ENCODE data around the gene AZI2. TPM values are rescaled to one million over a fixed set of nuclear protein-coding genes. Genes with fewer than 3 reads are reported as not detected.
A peak's percentile ranks its signal among the peaks of the same experiment; 100 is the strongest.

AZI2 gene
- total RNA-seq, 1 experiment from 2014 or later: 47.3 TPM

DNA sequence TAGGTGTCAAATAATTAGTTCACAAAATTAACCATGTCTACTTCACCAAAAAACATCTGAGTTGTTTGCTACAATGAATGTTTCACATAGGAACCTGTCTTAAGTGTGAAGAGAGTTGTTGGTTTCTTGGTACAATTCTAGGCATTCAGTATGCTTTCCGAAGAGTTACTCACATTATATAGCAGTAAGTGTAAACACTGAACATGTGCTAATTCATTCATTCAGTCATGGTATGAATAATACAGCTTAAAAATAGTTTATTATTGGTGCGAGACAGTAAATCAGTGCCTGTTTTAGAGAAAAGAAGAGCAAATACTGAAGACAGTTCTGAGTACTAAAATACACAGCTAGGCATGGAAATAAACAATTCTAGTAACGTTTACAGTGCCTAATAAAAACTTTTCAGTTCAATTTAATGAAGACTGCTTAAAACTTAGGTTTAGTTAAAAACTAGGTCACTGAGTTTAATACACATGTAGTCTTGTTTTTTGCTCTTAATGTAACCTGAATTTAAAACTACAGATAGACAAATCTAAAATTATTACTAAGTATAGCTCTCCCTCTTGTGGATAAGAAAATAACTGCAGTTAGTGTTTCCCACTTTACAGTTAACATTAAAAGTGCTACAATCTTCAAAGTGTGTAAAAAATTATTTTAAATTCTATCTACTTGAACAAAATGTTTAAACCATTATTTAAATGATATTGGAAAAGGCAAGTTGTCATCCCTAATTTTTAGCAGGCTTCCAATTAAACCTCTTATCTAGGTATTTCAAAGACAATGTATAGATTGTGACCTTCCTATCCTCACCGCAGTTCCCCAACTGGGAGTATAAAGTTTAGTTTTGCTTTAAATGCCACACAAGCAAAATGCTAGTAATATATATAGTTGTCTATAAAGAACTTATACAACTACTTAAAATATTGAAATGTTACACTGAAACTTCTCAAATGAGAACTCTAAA is 20.2 kb downstream of the AZI2 start:
- Mint-ChIP-seq H3K4me3 (ENCODE audit: low read depth, unreplicated experiment) (no peak overlapping the region), H3K27ac (ENCODE audit: unreplicated experiment) (no peak overlapping the region), H3K27me3 (ENCODE audit: unreplicated experiment) (no peaks in the 10 kb centered on the region), H3K9me3 (ENCODE audit: low read depth, unreplicated experiment) (no peaks in the 10 kb centered on the region), H3K4me1 (ENCODE audit: low read depth, unreplicated experiment) (no peaks in the 10 kb centered on the region), H3K36me3 (ENCODE audit: insufficient read depth, unreplicated experiment) (peaks cover 9% of the 10 kb centered on the region)
- no peak for DNase-seq
- intact Hi-C loops (cut with micrococcal nuclease; ENCODE audit: unreplicated experiment): loop anchor here (1.0 kb wide), 1 partner anchor 616 kb away; no protein-coding TSS in a partner anchor
- CTCF ChIA-PET: interaction anchor here (0.5 to 2.1 kb wide), 4 partner anchors 11 to 1041 kb away, joined by 4 to 8 read pairs (median 6); partner anchors contain the start of gene EOMES
- TF ChIP-seq, protein P1, sequence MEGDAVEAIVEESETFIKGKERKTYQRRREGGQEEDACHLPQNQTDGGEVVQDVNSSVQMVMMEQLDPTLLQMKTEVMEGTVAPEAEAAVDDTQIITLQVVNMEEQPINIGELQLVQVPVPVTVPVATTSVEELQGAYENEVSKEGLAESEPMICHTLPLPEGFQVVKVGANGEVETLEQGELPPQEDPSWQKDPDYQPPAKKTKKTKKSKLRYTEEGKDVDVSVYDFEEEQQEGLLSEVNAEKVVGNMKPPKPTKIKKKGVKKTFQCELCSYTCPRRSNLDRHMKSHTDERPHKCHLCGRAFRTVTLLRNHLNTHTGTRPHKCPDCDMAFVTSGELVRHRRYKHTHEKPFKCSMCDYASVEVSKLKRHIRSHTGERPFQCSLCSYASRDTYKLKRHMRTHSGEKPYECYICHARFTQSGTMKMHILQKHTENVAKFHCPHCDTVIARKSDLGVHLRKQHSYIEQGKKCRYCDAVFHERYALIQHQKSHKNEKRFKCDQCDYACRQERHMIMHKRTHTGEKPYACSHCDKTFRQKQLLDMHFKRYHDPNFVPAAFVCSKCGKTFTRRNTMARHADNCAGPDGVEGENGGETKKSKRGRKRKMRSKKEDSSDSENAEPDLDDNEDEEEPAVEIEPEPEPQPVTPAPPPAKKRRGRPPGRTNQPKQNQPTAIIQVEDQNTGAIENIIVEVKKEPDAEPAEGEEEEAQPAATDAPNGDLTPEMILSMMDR (IDR thresholded peaks at IDR 0.05; ENCODE audit: unreplicated experiment): peak; percentile 13
- no TSS peak for BruUV-seq (replicated peaks)

DNA sequence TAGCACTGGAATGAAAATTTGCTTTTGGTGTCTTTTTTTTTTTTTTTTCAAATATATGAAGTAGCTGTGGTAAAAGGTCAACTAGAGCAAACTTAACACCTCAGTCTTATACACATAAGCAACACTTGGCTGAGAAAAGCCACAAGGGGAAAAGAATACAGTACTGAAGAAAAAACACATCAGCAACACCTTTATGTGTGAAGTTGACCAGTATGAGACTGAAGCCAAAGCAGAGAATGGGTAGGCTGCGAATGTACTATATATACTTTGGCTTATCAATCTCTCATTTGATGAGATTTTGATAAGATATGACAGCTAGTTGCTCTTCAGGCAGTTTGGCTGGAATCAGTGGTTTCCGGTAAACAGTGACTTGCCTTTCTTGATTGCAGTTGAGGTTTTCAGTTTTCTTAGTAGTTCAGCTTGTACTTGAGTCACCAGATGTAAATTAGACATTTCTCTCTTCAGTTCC is 22.1 kb downstream of the AZI2 start:
- TF ChIP-seq, protein P1 (IDR thresholded peaks at IDR 0.05; ENCODE audit: unreplicated experiment): no peak
- DNase-seq: no peak
- H3K27me3 Mint-ChIP-seq (ENCODE audit: unreplicated experiment): no peaks in the 10 kb centered on the region
- no peak overlapping the region for H3K4me3 Mint-ChIP-seq (ENCODE audit: low read depth, unreplicated experiment)
- H3K9me3 Mint-ChIP-seq (ENCODE audit: low read depth, unreplicated experiment): no peaks in the 10 kb centered on the region
- no peaks in the 10 kb centered on the region for H3K4me1 Mint-ChIP-seq (ENCODE audit: low read depth, unreplicated experiment)
- H3K27ac Mint-ChIP-seq (ENCODE audit: unreplicated experiment): no peak overlapping the region
- peaks cover 9% of the 10 kb centered on the region for H3K36me3 Mint-ChIP-seq (ENCODE audit: insufficient read depth, unreplicated experiment)
- BruUV-seq (replicated peaks): no TSS peak
- intact Hi-C loops (cut with micrococcal nuclease; ENCODE audit: unreplicated experiment): no loop called here
- CTCF ChIA-PET: interaction anchor here (1.0 kb wide), 1 partner anchor 614 kb away, joined by 3 read pairs; no protein-coding TSS in a partner anchor

DNA sequence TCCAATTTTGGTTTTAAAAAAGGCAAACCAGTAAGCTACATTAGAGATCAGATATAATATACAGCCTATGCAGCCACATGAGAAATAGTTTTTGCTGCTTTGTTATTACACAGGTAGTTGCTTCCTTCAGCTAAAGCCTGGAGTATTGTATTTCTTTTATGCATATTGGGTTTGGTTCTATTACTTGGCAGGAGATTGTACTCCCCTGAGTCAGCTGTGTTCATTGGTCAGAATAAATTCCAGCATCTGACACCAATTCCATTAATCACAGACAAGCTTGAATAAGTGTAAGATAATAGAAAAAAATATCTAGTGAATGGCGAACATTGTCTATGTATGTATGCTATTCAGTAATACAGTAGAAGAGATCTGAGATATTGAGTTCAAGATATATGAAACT is 26.2 kb downstream of the AZI2 start:
- Mint-ChIP-seq H3K36me3 (ENCODE audit: insufficient read depth, unreplicated experiment) (peaks cover 9% of the 10 kb centered on the region), H3K4me3 (ENCODE audit: low read depth, unreplicated experiment) (no peak overlapping the region), H3K27ac (ENCODE audit: unreplicated experiment) (no peak overlapping the region), H3K9me3 (ENCODE audit: low read depth, unreplicated experiment) (no peaks in the 10 kb centered on the region), H3K4me1 (ENCODE audit: low read depth, unreplicated experiment) (no peaks in the 10 kb centered on the region), H3K27me3 (ENCODE audit: unreplicated experiment) (no peaks in the 10 kb centered on the region)
- no TSS peak for BruUV-seq (replicated peaks)
- intact Hi-C loops (cut with micrococcal nuclease; ENCODE audit: unreplicated experiment): no loop called here
- TF ChIP-seq, protein P1 (IDR thresholded peaks at IDR 0.05; ENCODE audit: unreplicated experiment): no peak
- CTCF ChIA-PET: interaction anchor here (0.6 kb wide), 1 partner anchor 1180 kb away, joined by 3 read pairs; no protein-coding TSS in a partner anchor
- no peak for DNase-seq

DNA sequence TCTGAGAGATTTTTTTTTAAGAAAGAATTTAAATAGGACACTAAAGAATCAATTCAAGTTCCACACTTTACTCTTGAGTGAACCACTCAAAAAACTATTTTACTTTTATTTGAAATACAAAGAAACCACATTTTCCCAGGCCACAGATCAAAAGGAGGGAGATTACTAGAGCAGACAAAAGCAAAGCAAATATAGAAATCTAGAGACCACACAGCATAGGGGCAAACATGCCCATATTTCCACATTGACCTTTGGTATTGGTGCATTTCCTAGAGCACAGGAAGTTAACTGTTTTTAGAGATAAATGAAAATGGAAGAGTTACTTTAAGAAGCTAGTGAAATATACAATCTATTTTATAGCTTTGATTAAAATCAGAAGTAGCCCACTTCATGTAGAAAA is 27.6 kb downstream of the AZI2 start:
- no peaks in the 10 kb centered on the region for H3K9me3 Mint-ChIP-seq (ENCODE audit: low read depth, unreplicated experiment)
- CTCF ChIA-PET: no interaction called here
- intact Hi-C loops (cut with micrococcal nuclease; ENCODE audit: unreplicated experiment): no loop called here
- no TSS peak for BruUV-seq (replicated peaks)
- H3K27ac Mint-ChIP-seq (ENCODE audit: unreplicated experiment): no peak overlapping the region
- H3K27me3 Mint-ChIP-seq (ENCODE audit: unreplicated experiment): no peaks in the 10 kb centered on the region
- no peak overlapping the region for H3K4me3 Mint-ChIP-seq (ENCODE audit: low read depth, unreplicated experiment)
- peaks cover 9% of the 10 kb centered on the region for H3K36me3 Mint-ChIP-seq (ENCODE audit: insufficient read depth, unreplicated experiment)
- TF ChIP-seq, protein P1 (IDR thresholded peaks at IDR 0.05; ENCODE audit: unreplicated experiment): no peak
- no peaks in the 10 kb centered on the region for H3K4me1 Mint-ChIP-seq (ENCODE audit: low read depth, unreplicated experiment)
- no peak for DNase-seq

Data from Calu3 (cell line).